HepG2 (cell line): ENCODE data around the gene VEGFA.

Experiments
- ARID2 ChIP-seq: sonication (generic); formaldehyde crosslinking; IDR thresholded peaks from 2 replicates; pipeline ENCODE4 v1.8.1; 2022; ENCODE audit warnings: mild to moderate bottlenecking, missing genetic modification reagents, borderline replicate concordance
- BRD4 ChIP-seq: sonication (generic); formaldehyde crosslinking; IDR thresholded peaks from 2 replicates; pipeline ENCODE4 v1.4.0; 2020; ENCODE audit warnings: missing genetic modification reagents
- CCAR2 ChIP-seq: fragments of 200-400 bp; formaldehyde crosslinking; optimal IDR thresholded peaks from 2 replicates; pipeline ENCODE3; 2018; ENCODE audit warnings: low read depth, mild to moderate bottlenecking, low read length, moderate library complexity
- HBP1 ChIP-seq: IDR thresholded peaks from 2 replicates; pipeline ENCODE4 v1.6.1; 2016; ENCODE audit warnings: low read depth, control low read depth
- MXD1 ChIP-seq: sonication (generic); formaldehyde crosslinking; IDR thresholded peaks from 2 replicates; pipeline ENCODE4 v1.4.0; 2020; ENCODE audit warnings: mild to moderate bottlenecking, missing genetic modification reagents
- NFIC ChIP-seq: IDR thresholded peaks from 2 replicates; pipeline ENCODE4 v1.6.1; 2012; ENCODE audit warnings: mild to moderate bottlenecking, low read length, inconsistent platforms
- PHF21A ChIP-seq: sonication (generic); formaldehyde crosslinking; IDR thresholded peaks from 2 replicates; pipeline ENCODE4 v1.5.0; 2020; ENCODE audit warnings: mild to moderate bottlenecking, missing genetic modification reagents
- STAT6 ChIP-seq: sonication (generic); formaldehyde crosslinking; IDR thresholded peaks from 2 replicates; pipeline ENCODE4 v1.4.0; 2020; ENCODE audit warnings: missing genetic modification reagents, mild to moderate bottlenecking, borderline replicate concordance
- U2AF2 ChIP-seq: fragments of 200-400 bp; formaldehyde crosslinking; IDR thresholded peaks from 2 replicates; pipeline ENCODE4 v1.6.1; 2017; ENCODE audit warnings: low read depth, mild to moderate bottlenecking, low read length
- ZNF121 ChIP-seq: sonication (generic); formaldehyde crosslinking; IDR thresholded peaks from 2 replicates; pipeline ENCODE4 v1.5.0; 2020; ENCODE audit warnings: mild to moderate bottlenecking, missing genetic modification reagents
- ZNF567 ChIP-seq: sonication (generic); formaldehyde crosslinking; IDR thresholded peaks from 2 replicates; pipeline ENCODE4 v1.8.1; 2023; ENCODE audit warnings: mild to moderate bottlenecking, missing genetic modification reagents, borderline replicate concordance
- ZNF710 ChIP-seq: sonication (generic); formaldehyde crosslinking; IDR thresholded peaks from 2 replicates; pipeline ENCODE4 v1.5.0; 2020; ENCODE audit warnings: mild to moderate bottlenecking, missing genetic modification reagents, borderline replicate concordance
- TF ChIP-seq, protein P1 (sequence below): sonication (generic); formaldehyde crosslinking; IDR thresholded peaks from 2 replicates; pipeline ENCODE4 v1.5.0; 2020; ENCODE audit warnings: mild to moderate bottlenecking, missing genetic modification reagents, moderate library complexity
- TF ChIP-seq, protein P2 (sequence below): sonication (generic); formaldehyde crosslinking; IDR thresholded peaks from 2 replicates; pipeline ENCODE4 v1.4.0; 2020; ENCODE audit warnings: missing genetic modification reagents, mild to moderate bottlenecking, borderline replicate concordance

DNA sequence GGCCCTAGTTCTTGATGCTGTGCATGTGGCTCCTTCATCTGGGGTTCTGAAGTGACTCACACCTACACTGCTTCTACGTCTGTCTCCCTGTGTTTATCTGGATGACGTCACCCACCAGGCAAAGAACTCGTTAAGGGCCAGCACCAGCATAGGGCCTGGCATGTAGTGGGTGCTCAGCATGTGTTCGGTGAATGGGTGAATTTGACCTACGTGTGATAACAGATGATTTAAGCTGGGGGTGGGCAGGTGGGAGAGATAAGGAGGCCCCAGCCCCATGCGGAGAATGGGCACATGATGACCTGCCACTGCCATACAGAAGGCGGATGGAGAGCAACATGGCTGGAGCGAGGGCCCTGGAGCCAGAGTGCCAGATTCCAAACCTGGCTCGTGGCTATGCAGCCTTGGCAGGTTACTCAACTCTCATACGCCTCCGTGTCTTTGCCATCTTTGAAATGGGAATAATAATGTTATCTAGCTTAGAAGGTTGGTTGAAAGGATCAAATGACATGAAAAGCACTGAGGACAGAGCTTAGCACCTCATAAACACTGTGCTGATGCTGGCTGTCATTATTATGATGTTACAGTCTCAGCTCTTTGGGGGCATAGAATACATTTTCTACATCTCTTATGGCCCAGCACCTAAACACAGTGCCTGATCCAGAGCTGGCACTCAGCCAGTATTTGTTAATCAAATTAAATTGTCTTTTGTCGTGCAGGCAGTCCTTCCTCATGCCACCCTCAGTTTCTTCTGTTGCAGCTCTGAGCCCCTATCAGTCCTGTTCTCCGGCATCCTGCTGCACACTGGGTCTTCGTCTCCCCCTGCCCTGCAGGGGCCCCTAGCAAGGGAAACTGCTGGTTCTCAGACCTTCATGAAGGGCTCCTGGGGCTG is 39.6 kb downstream of the VEGFA start:
- TF ChIP-seq BRD4 (CRISPR knock-in tag) (no peak), NFIC (no peak), STAT6 (CRISPR knock-in tag) (no peak), HBP1 (no peak), MXD1 (CRISPR knock-in tag) (no peak), ZNF567 (no peak), ARID2 (CRISPR knock-in tag) (no peak), ZNF121 (no peak), ZNF710 (CRISPR knock-in tag) (no peak), PHF21A (CRISPR knock-in tag) (no peak), CCAR2 (no peak), U2AF2 (no peak)
- TF ChIP-seq, protein P1, sequence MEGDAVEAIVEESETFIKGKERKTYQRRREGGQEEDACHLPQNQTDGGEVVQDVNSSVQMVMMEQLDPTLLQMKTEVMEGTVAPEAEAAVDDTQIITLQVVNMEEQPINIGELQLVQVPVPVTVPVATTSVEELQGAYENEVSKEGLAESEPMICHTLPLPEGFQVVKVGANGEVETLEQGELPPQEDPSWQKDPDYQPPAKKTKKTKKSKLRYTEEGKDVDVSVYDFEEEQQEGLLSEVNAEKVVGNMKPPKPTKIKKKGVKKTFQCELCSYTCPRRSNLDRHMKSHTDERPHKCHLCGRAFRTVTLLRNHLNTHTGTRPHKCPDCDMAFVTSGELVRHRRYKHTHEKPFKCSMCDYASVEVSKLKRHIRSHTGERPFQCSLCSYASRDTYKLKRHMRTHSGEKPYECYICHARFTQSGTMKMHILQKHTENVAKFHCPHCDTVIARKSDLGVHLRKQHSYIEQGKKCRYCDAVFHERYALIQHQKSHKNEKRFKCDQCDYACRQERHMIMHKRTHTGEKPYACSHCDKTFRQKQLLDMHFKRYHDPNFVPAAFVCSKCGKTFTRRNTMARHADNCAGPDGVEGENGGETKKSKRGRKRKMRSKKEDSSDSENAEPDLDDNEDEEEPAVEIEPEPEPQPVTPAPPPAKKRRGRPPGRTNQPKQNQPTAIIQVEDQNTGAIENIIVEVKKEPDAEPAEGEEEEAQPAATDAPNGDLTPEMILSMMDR (CRISPR knock-in tag): no peak
- TF ChIP-seq, protein P2, sequence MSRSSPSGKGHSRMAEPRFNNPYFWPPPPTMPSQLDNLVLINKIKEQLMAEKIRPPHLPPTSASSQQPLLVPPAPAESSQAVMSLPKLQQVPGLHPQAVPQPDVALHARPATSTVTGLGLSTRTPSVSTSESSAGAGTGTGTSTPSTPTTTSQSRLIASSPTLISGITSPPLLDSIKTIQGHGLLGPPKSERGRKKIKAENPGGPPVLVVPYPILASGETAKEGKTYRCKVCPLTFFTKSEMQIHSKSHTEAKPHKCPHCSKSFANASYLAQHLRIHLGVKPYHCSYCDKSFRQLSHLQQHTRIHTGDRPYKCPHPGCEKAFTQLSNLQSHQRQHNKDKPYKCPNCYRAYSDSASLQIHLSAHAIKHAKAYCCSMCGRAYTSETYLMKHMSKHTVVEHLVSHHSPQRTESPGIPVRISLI (CRISPR knock-in tag): no peak
